Measurements from ENCODE around the gene CCDC50.

DNA sequence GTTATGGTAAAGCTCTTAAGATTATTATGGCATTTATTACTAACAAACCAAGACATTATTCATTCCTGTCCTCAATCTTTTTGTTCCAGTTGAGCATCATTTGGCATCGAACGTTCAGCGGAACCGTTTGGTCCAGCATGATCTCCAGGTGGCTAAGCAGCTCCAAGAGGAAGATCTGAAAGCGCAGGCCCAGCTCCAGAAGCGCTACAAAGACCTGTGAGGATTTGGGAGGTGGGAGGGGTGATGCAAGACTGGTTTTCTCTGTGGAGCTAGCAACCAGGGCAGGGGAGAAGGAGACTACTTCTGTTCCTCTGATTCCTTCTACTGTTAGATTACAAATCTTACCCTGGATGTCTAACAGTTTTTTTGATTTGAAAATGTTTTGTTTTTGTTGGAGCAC, 28.7 kb downstream of the CCDC50 start:
- TF ChIP-seq SP1 (IDR thresholded peaks at IDR 0.05) (no peak), ZNF384 (IDR thresholded peaks at IDR 0.05) (no peak), HDGF (IDR thresholded peaks at IDR 0.05; ENCODE audit: borderline replicate concordance) (no peak), PKNOX1 (IDR thresholded peaks at IDR 0.05) (no peak), LEF1 (IDR thresholded peaks at IDR 0.05; ENCODE audit: borderline replicate concordance) (no peak), CTBP1 (IDR thresholded peaks at IDR 0.05; ENCODE audit: borderline replicate concordance) (no peak), ARNT (IDR thresholded peaks at IDR 0.05) (no peak), BHLHE40 (IDR thresholded peaks at IDR 0.05; ENCODE audit: borderline replicate concordance) (no peak), FOXM1 (IDR thresholded peaks at IDR 0.05; ENCODE audit: borderline replicate concordance) (no peak)

Data from HEK293T (cell line).